K562 (cell line): ENCODE measurements around the gene VWA3B. TPM values are rescaled to one million over a fixed set of nuclear protein-coding genes. Genes with fewer than 3 reads are reported as not detected.
A peak's percentile ranks its signal among the peaks of the same experiment; 100 is the strongest.

ENCODE experiments used
- ATAC-seq: fragments of 200-7000 bp; cut with Tn5 transposase; 3 replicates; pipeline ENCODE4 v1.9.1; 2020; ENCODE audit warnings: moderate library complexity
- BruUV-seq: library from RNA; stranded (reverse); fragments of 400-500 nt; replicated peaks from 2 replicates; lab custom pipeline; 2021; lab: Mats Ljungman, UMichigan
- CTCF ChIA-PET: fragments of 300-600 bp; formaldehyde crosslinking; extraction: SDS; loops from one replicate; lab custom pipeline; 2021; ENCODE audit warnings: low intra/inter-chr PET ratio; lab: Yijun Ruan, JAX
- POLR2A ChIA-PET: fragments of 300-600, 350-650 bp; sonication (Branson Sonifier 250); formaldehyde crosslinking; extraction: SDS; loops from one replicate; lab custom pipeline; 2021; ENCODE audit warnings: antibody characterized with exemption, inconsistent platforms; lab: Yijun Ruan, JAX
- DNase-seq, 4 experiments: peaks; one replicate each; pipeline versions ENCODE4 v3.0.0 to v3.0.0-alpha.2; 2011 to 2018; ENCODE audit warnings: low spot score in 3 of 4, mixed read lengths in 3 of 4; ENCODE audit errors: extremely low read depth in 1 of 4
- FAIRE-seq: peaks from 2 replicates; lab custom pipeline; 2011; peaks lifted over from hg19 to GRCh38; lab: Jason Lieb, UNC
- H2AFZ ChIP-seq: 2 replicates; pipeline ENCODE4 v1.6.0; 2011; ENCODE audit warnings: low read depth, low read length, control low read depth, inconsistent platforms
- H3K27ac ChIP-seq: fragments of 200-600 bp; 3 replicates; pipeline ENCODE4 v1.8.0; 2011; ENCODE audit warnings: low read depth, mild to moderate bottlenecking, control low read depth, inconsistent platforms, low read length, moderate library complexity, mixed read lengths; ENCODE audit errors: extremely low read depth
- H3K27me3 ChIP-seq, 2 experiments: fragments of 300-600 bp in 1 of 2; 2 replicates in 1 of 2; 3 replicates in 1 of 2; pipeline versions ENCODE4 v1.6.0 to v1.8.0; 2011; ENCODE audit warnings: inconsistent platforms in 2 of 2, low read length in 2 of 2, mild to moderate bottlenecking in 1 of 2, mixed read lengths in 1 of 2, moderate library complexity in 1 of 2; ENCODE audit not compliant: control insufficient read depth in 2 of 2, insufficient read depth in 2 of 2
- H3K36me3 ChIP-seq: fragments of 300-600 bp; 3 replicates; pipeline ENCODE4 v1.8.0; 2011; ENCODE audit warnings: mild to moderate bottlenecking, low read length, inconsistent platforms; ENCODE audit not compliant: control insufficient read depth, insufficient read depth
- H3K4me1 ChIP-seq, 2 experiments: fragments of 200-600 bp in 1 of 2; replicated peaks in 1 of 2; 2 replicates in 1 of 2; 3 replicates in 1 of 2; pipeline versions ENCODE4 v1.5.1 to v1.8.0; 2011; ENCODE audit warnings: inconsistent platforms in 2 of 2, low read length in 2 of 2, mild to moderate bottlenecking in 1 of 2, mixed read lengths in 1 of 2, moderate library complexity in 1 of 2; ENCODE audit not compliant: control insufficient read depth in 2 of 2, insufficient read depth in 2 of 2
- H3K4me2 ChIP-seq: 2 replicates; pipeline ENCODE4 v1.6.1; 2011; ENCODE audit warnings: low read length, control low read depth, inconsistent platforms, mixed read lengths; ENCODE audit not compliant: insufficient read depth
- H3K4me3 ChIP-seq: fragments of 200-600 bp; sonication (generic), shearing (Covaris generic); 2 replicates; pipeline ENCODE4 v1.5.1; 2016; ENCODE audit warnings: control low read depth, inconsistent platforms
- H3K79me2 ChIP-seq: fragments of 200-600 bp; 3 replicates; pipeline ENCODE4 v1.8.0; 2011; ENCODE audit warnings: low read length, inconsistent platforms; ENCODE audit not compliant: control insufficient read depth, insufficient read depth
- H3K9ac ChIP-seq, 2 experiments: 2 replicates each; pipeline versions ENCODE4 v1.6.0 to v1.6.1; 2011; ENCODE audit warnings: low read depth in 2 of 2, low read length in 2 of 2, control low read depth in 1 of 2, inconsistent platforms in 1 of 2, mild to moderate bottlenecking in 1 of 2, mixed read lengths in 1 of 2; ENCODE audit not compliant: insufficient read depth in 1 of 2
- H3K9me1 ChIP-seq: one replicate; pipeline ENCODE4 v1.6.0; 2011; ENCODE audit warnings: inconsistent platforms, mild to moderate bottlenecking, low read length, moderate library complexity; ENCODE audit not compliant: control insufficient read depth, insufficient read depth
- H3K9me3 ChIP-seq: replicated peaks from 2 replicates; pipeline ENCODE4 v1.5.1; 2011; ENCODE audit warnings: low read depth, low read length, inconsistent platforms; ENCODE audit not compliant: control insufficient read depth, insufficient read depth
- H4K20me1 ChIP-seq: replicated peaks from 2 replicates; pipeline ENCODE4 v1.6.1; 2011; ENCODE audit warnings: low read length, inconsistent platforms, mixed read lengths; ENCODE audit not compliant: control insufficient read depth, insufficient read depth
- ATF4 ChIP-seq: fragments of 450-650 bp; formaldehyde crosslinking; IDR thresholded peaks from 2 replicates; pipeline ENCODE4 v1.4.0; 2022; ENCODE audit warnings: mild to moderate bottlenecking, moderate library complexity
- ETV1 ChIP-seq: fragments of 450-650 bp; conservative IDR thresholded peaks from 2 replicates; pipeline ENCODE4 v1.6.1; 2016; ENCODE audit warnings: missing genetic modification characterization, control low read depth, low read depth, missing compliant biosample characterization
- RBM25 ChIP-seq: fragments of 200-400 bp; formaldehyde crosslinking; IDR thresholded peaks from 2 replicates; pipeline ENCODE4 v1.6.1; 2018; ENCODE audit warnings: low read length, low read depth, moderate library complexity; ENCODE audit not compliant: severe bottlenecking
- RFX1 ChIP-seq: fragments of 450-650 bp; IDR thresholded peaks from 2 replicates; pipeline ENCODE4 v1.6.1; 2016; ENCODE audit warnings: mild to moderate bottlenecking, moderate library complexity
- WGBS: fragments of 100-300 bp; shearing (Covaris generic); methylation state at CpG from one replicate; pipeline ENCODE4 v1.1.6; 2016; ENCODE audit warnings: low coverage, mixed read lengths; ENCODE audit not compliant: insufficient coverage; ENCODE audit errors: missing lambda C conversion rate; 5-methylcytosine and 5-hydroxymethylcytosine counted together
- in situ Hi-C: fragments of 300-500 bp; cut with MboI; formaldehyde crosslinking; loops from 4 replicates; pipeline ENCODE4 v1.15.0; 2018; ENCODE audit warnings: inconsistent platforms, mixed read lengths
- intact Hi-C: fragments of 100-400 bp; cut with micrococcal nuclease; formaldehyde crosslinking; loops from 2 replicates; pipeline ENCODE4 v1.14.2; 2022
- polyA plus RNA-seq, 8 experiments: library from polyadenylated mRNA; depleted of rRNA in 4 of 8; stranded (reverse) in 5 of 8; unstranded in 3 of 8; fragments of >200 nt; fragmentation: Nextera tagmentation in 2 of 8; fragmentation: Illumina TruSeq in 1 of 8; extraction: Ambion mirVana in 2 of 8; extraction: Trizol in 1 of 8; gene quantifications; 2 replicates each; pipeline versions ENCODE4 v1.2.1 to v1.2.3, GENCODE V29; 2011 to 2014; ENCODE audit warnings: inconsistent platforms in 1 of 8, missing spikeins in 1 of 8
- total RNA-seq, 7 experiments: library from RNA; depleted of rRNA in 6 of 7; stranded (reverse); fragments of >200 nt in 6 of 7; fragmentation: Illumina TruSeq in 2 of 7; extraction: Trizol in 2 of 7; gene quantifications; 2 replicates each; pipeline versions ENCODE4 v1.2.1 to v1.2.3, GENCODE V29; 2011 to 2021; ENCODE audit warnings: low replicate concordance in 1 of 7
- TF ChIP-seq, protein P1 (sequence below), 2 experiments: fragments of 450-650 bp in 1 of 2; sonication (generic) in 1 of 2; formaldehyde crosslinking in 1 of 2; IDR thresholded peaks in 1 of 2; conservative IDR thresholded peaks in 1 of 2; 2 replicates each; pipeline versions ENCODE4 v1.6.1 to v1.8.1; 2016 to 2023; ENCODE audit warnings: mild to moderate bottlenecking in 2 of 2, moderate library complexity in 2 of 2, inconsistent platforms in 1 of 2, missing genetic modification reagents in 1 of 2

VWA3B gene
- total and polyA plus RNA-seq, 9 of the 15 experiments (the other 6 are each of a cell fraction or from before 2014, with no cell fraction given) = not detected

- TF ChIP-seq RBM25 (no peak), ETV1 (tag) (no peak), RFX1 (peak; percentile 75)
These were observed 23.6 kb upstream of the VWA3B start (continued) for GRCh38 chr2:98063291-98063854.

GRCh38 chr2:98065808-98066207 lies 21.2 kb upstream of the VWA3B start:
- Histone ChIP-seq H3K27me3 (peaks cover 11 to 20% of the 10 kb centered on the region in 2 experiments; a peak in 4 of 5 replicates), H3K36me3 (no peaks in the 10 kb centered on the region), H3K27ac (no peak overlapping the region), H4K20me1 (no peaks in the 10 kb centered on the region), H3K4me3 (no peak overlapping the region), H3K79me2 (no peaks in the 10 kb centered on the region), H3K9ac (no peak overlapping the region), H3K4me1 (no peaks in the 10 kb centered on the region), H3K9me1 (no peaks in the 10 kb centered on the region), H3K4me2 (no peak overlapping the region), H3K9me3 (no peaks in the 10 kb centered on the region), H2AFZ (no peak overlapping the region)
- 1% methylated on average over 4 of the region's 4 CpGs for WGBS
- intact Hi-C loops (no loop called here), in situ Hi-C loops (no loop called here)
- BruUV-seq = no TSS peak
- no peak for ATAC-seq
- ChIA-PET POLR2A (no interaction called here), CTCF (no interaction called here)
- no peak for DNase-seq
- TF ChIP-seq, protein P1, sequence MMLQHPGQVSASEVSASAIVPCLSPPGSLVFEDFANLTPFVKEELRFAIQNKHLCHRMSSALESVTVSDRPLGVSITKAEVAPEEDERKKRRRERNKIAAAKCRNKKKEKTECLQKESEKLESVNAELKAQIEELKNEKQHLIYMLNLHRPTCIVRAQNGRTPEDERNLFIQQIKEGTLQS (IDR thresholded peaks at IDR 0.05) = 0 out of 2 replicates have a peak, but pooled peaks have one; percentile 18
- TF ChIP-seq, protein P1 (CRISPR knock-in tag; conservative IDR thresholded peaks at IDR 0.05) = no peak
- no peak for TF ChIP-seq ATF4 (CRISPR knock-in tag)
- no peak for FAIRE-seq
